Endodermal cell (in vitro differentiated cells): Measurements from ENCODE around the gene PBOV1. TPM values are rescaled to one million over a fixed set of nuclear protein-coding genes. Genes with fewer than 3 reads are reported as not detected.

Experiments
- DNase-seq: peaks from one replicate; pipeline ENCODE4 v3.0.0-alpha.2; 2017
- H3K27ac ChIP-seq: 2 replicates; pipeline ENCODE4 v1.5.1; 2013; ENCODE audit warnings: mild to moderate bottlenecking, low read depth, low read length, moderate library complexity
- H3K27me3 ChIP-seq: 2 replicates; pipeline ENCODE4 v1.6.1; 2013; ENCODE audit warnings: mild to moderate bottlenecking, low read length, moderate library complexity; ENCODE audit not compliant: insufficient read depth, control insufficient read depth, poor library complexity, severe bottlenecking
- H3K36me3 ChIP-seq: 2 replicates; pipeline ENCODE4 v1.7.0; 2013; ENCODE audit warnings: mild to moderate bottlenecking, low read length, moderate library complexity; ENCODE audit not compliant: control insufficient read depth, insufficient read depth
- H3K4me1 ChIP-seq: one replicate; pipeline ENCODE4 v1.7.0; 2013; ENCODE audit warnings: low read length; ENCODE audit not compliant: control insufficient read depth, insufficient read depth
- H3K4me3 ChIP-seq: 2 replicates; pipeline ENCODE4 v1.5.1; 2013; ENCODE audit warnings: mild to moderate bottlenecking, low read length, moderate library complexity
- H3K9ac ChIP-seq: 2 replicates; pipeline ENCODE4 v1.6.1; 2013; ENCODE audit warnings: mild to moderate bottlenecking, low read length, moderate library complexity; ENCODE audit not compliant: poor library complexity, severe bottlenecking; ENCODE audit errors: extremely low read depth
- H3K9me3 ChIP-seq: 2 replicates; pipeline ENCODE4 v1.6.1; 2013; ENCODE audit warnings: mild to moderate bottlenecking, low read length, moderate library complexity; ENCODE audit not compliant: control insufficient read depth
- H3K27ac Mint-ChIP-seq: 2 replicates; pipeline ENCODE4 v1.8.0; 2020; ENCODE audit warnings: mixed read lengths
- H3K27me3 Mint-ChIP-seq: 2 replicates; pipeline ENCODE4 v1.8.0; 2021; ENCODE audit warnings: mild to moderate bottlenecking, mixed read lengths; ENCODE audit not compliant: insufficient read depth
- H3K36me3 Mint-ChIP-seq: 2 replicates; pipeline ENCODE4 v1.8.0; 2020; ENCODE audit warnings: low read depth, mixed read lengths
- H3K4me1 Mint-ChIP-seq: 2 replicates; pipeline ENCODE4 v1.8.0; 2020; ENCODE audit warnings: mixed read lengths
- H3K4me3 Mint-ChIP-seq: 2 replicates; pipeline ENCODE4 v1.8.0; 2020; ENCODE audit warnings: mild to moderate bottlenecking, moderate library complexity, mixed read lengths
- H3K9me3 Mint-ChIP-seq: 2 replicates; pipeline ENCODE4 v1.8.0; 2020; ENCODE audit warnings: mild to moderate bottlenecking, mixed read lengths
- WGBS, 2 experiments: methylation state at CpG; one replicate each; pipeline versions ENCODE4 v1.1.5 to v1.1.7; 2013; ENCODE audit warnings: missing lambda C conversion rate in 2 of 2, mixed read lengths in 1 of 2; ENCODE audit not compliant: insufficient coverage in 1 of 2, insufficient read length in 1 of 2; 5-methylcytosine and 5-hydroxymethylcytosine counted together
- total RNA-seq, 2 donors: library from RNA; stranded (reverse); fragmentation: NEBNext Ultra II Directional in 1 of 2; extraction: Animal tissue kit (Norgen Biotek cat#: 25700) in 1 of 2; gene quantifications; 2 replicates in 1 of 2; 3 replicates in 1 of 2; pipeline ENCODE4 v1.2.1, GENCODE V29; 2021
- TF ChIP-seq, protein P1 (sequence below): fragments of 200-600 bp; sonication (generic); conservative IDR thresholded peaks from 2 replicates; pipeline ENCODE4 v1.5.0; 2021; ENCODE audit warnings: antibody characterized with exemption, mild to moderate bottlenecking

The PBOV1 gene
- total RNA-seq, 2 donors from 2014 or later = not detected

DNA sequence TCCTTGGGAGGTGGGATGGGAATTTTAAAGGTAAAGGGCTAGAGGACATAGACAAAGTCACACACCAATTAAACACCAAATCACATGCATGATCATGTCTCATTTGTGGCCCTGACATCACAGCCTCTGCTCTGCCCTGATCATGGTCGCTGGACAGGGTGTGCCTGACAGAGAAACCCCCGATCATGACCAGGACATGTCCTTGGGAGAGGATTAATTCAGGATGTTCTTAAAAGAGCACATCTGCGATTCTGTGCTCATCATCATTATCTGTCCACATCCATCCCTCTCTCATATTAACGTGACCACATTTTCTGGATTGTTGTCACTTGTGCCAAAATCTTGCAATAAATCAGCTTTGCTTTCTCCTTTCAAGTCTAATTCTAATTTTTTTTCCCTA lies 7.7 kb upstream of the PBOV1 start:
- no peak overlapping the region for H3K27ac Mint-ChIP-seq

DNA sequence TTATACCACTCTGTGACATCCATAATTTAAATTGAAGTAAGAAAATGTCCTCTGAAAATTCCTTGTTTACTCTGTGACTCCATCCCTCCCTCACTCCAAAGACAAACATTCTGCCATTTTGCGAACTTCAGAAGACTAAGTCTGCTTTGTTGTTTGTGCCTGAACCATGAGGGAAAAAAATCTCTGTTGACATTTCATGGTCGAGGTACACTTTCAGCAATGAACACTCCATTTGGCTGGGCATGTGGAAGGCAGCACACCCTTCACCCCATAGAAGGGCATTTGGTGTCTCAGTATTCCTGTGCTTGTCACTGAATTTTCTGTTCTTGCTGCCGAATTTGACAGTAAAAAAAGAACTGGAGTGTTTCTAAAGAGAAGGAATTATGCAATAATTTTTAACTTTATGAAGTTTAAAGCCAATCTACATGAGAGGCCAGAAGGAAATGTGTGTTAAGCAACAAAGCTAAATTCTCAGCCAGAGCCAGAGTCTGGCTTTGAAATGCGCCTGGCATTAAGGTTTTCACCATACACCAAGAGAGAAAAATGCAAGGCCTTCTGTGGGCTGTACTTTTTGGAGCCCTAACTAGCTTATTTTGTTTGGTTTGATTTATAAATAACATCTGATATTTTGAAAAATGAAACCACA lies 4.7 kb upstream of the PBOV1 start:
- H3K9me3 Mint-ChIP-seq = no peaks in the 10 kb centered on the region
- H3K36me3 Mint-ChIP-seq = no peaks in the 10 kb centered on the region
- DNase-seq = no peak
- Histone ChIP-seq H3K36me3 (peaks cover 7% of the 10 kb centered on the region), H3K9ac (no peak overlapping the region), H3K27me3 (no peaks in the 10 kb centered on the region), H3K4me1 (peaks cover 4% of the 10 kb centered on the region), H3K27ac (no peak overlapping the region), H3K9me3 (no peaks in the 10 kb centered on the region), H3K4me3 (no peak overlapping the region)
- 84 to 91% methylated on average over 3 to 4 of the region's 4 CpGs for WGBS, 2 experiments
- H3K4me3 Mint-ChIP-seq = no peak overlapping the region
- peaks cover 19% of the 10 kb centered on the region for H3K4me1 Mint-ChIP-seq
- H3K27ac Mint-ChIP-seq = no peak overlapping the region
- TF ChIP-seq, protein P1, sequence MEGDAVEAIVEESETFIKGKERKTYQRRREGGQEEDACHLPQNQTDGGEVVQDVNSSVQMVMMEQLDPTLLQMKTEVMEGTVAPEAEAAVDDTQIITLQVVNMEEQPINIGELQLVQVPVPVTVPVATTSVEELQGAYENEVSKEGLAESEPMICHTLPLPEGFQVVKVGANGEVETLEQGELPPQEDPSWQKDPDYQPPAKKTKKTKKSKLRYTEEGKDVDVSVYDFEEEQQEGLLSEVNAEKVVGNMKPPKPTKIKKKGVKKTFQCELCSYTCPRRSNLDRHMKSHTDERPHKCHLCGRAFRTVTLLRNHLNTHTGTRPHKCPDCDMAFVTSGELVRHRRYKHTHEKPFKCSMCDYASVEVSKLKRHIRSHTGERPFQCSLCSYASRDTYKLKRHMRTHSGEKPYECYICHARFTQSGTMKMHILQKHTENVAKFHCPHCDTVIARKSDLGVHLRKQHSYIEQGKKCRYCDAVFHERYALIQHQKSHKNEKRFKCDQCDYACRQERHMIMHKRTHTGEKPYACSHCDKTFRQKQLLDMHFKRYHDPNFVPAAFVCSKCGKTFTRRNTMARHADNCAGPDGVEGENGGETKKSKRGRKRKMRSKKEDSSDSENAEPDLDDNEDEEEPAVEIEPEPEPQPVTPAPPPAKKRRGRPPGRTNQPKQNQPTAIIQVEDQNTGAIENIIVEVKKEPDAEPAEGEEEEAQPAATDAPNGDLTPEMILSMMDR = no peak
- H3K27me3 Mint-ChIP-seq = no peaks in the 10 kb centered on the region

More for the DNA sequence above, 7.7 kb upstream of the PBOV1 start:
- no peaks in the 10 kb centered on the region for H3K36me3 Mint-ChIP-seq
- H3K9me3 Mint-ChIP-seq = no peaks in the 10 kb centered on the region
- TF ChIP-seq, protein P1 = no peak
- WGBS, 2 experiments = 95 to 100% methylated on average over 1 to 4 of the region's 4 CpGs
- H3K27ac ChIP-seq = no peak overlapping the region
- peaks cover 14% of the 10 kb centered on the region for H3K4me1 ChIP-seq
- H3K27me3 Mint-ChIP-seq = no peaks in the 10 kb centered on the region
- H3K4me1 Mint-ChIP-seq = peaks cover 29% of the 10 kb centered on the region
- peaks cover 7% of the 10 kb centered on the region for H3K36me3 ChIP-seq
- H3K27me3 ChIP-seq = no peaks in the 10 kb centered on the region
- H3K9ac ChIP-seq = no peak overlapping the region
- H3K4me3 Mint-ChIP-seq = no peak overlapping the region
- H3K9me3 ChIP-seq = no peaks in the 10 kb centered on the region
- no peak for DNase-seq
- H3K4me3 ChIP-seq = no peak overlapping the region

DNA sequence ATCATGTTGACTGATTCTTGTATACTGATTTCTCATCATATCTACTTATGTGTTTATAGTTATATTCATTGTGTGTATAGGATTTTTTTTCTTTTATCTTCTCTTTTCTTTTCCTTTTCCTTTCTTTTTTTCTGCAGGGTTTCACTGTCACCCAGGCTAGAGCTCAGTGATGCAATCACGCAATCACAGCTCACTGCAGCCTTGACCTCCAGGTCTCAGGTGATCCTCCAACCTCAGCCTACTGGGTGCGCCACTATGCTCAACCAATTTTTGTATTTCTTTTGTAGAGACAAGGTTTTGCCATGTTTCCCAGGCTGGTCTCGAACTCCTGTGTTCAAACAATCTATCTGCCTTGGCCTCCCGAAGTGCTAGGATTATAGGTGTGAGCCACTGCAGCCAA lies 1.6 kb upstream of the PBOV1 start:
- no peaks in the 10 kb centered on the region for H3K27me3 Mint-ChIP-seq
- H3K36me3 Mint-ChIP-seq = no peaks in the 10 kb centered on the region
- peaks cover 9% of the 10 kb centered on the region for H3K4me1 Mint-ChIP-seq
- TF ChIP-seq, protein P1 = no peak
- Histone ChIP-seq H3K4me3 (no peak overlapping the region), H3K4me1 (no peaks in the 10 kb centered on the region), H3K36me3 (peaks cover 4% of the 10 kb centered on the region), H3K27ac (no peak overlapping the region), H3K9me3 (no peaks in the 10 kb centered on the region), H3K27me3 (no peaks in the 10 kb centered on the region), H3K9ac (no peak overlapping the region)
- DNase-seq = no peak
- H3K27ac Mint-ChIP-seq = no peak overlapping the region
- H3K4me3 Mint-ChIP-seq = no peak overlapping the region
- no peaks in the 10 kb centered on the region for H3K9me3 Mint-ChIP-seq
- WGBS, 2 experiments = 97 to 100% methylated on average over 3 to 4 of the region's 4 CpGs
